Measurements from ENCODE around the gene KRTAP10-6.
"Not testable (repeated sequence)": the region's sequence is repeated elsewhere in the genome, so short reads cannot be mapped to it uniquely, and the experiment has no call there.

DNA sequence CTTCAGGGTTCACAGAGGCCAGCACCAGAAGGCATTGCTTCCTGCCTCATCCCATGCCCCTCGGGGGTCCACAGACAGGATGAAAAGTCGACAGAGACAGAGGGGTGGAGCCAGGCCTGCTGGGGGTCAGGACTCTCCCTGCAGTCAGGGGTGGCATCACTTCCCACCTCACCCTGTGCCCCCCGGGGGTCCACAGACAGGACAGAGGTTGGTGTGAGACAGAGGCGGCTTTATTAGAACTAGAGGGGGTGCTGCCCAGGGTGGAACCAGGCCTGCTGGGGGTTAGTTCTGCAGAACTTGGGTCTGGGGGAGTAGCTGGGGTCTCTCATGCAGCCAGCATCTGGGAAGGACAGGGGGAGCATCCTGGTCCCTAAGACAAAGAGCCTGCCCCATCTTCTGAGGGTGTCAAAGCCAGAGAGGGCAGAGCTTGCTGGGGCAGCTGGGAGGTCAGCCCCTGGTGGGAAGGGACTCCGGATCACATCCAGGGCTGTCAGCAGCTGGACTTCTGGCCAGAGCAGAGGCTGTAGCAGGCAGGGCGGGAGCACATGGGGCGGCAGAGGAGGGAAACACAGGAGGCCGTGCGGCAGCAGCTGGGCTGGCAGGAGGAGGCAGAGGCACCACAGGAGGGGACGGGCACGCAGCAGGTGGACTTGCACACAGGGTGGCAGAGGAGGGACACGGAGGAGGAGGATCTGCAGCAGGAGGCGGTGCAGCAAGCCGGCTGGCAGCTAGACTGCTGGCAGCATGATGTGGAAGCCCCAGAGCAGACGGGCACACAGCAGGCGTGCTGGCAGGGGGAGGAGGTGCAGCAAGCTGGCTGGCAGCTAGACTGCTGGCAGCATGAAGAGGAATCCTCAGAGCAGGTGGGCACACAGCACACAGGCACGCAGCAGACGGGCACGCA is 1.2 kb downstream of the KRTAP10-6 start:
- not testable (repeated sequence) for TF ChIP-seq CTCF (IDR thresholded peaks at IDR 0.05); NFIC (IDR thresholded peaks at IDR 0.05; ENCODE audit: borderline replicate concordance)
